Endodermal cell (in vitro differentiated cells): ENCODE measurements around the gene BMP6. TPM values are rescaled to one million over a fixed set of nuclear protein-coding genes. Genes with fewer than 3 reads are reported as not detected.

Experiments
- DNase-seq: peaks from one replicate; pipeline ENCODE4 v3.0.0-alpha.2; 2017
- H3K27ac ChIP-seq: 2 replicates; pipeline ENCODE4 v1.5.1; 2013; ENCODE audit warnings: mild to moderate bottlenecking, low read depth, low read length, moderate library complexity
- H3K27me3 ChIP-seq: 2 replicates; pipeline ENCODE4 v1.6.1; 2013; ENCODE audit warnings: mild to moderate bottlenecking, low read length, moderate library complexity; ENCODE audit not compliant: insufficient read depth, control insufficient read depth, poor library complexity, severe bottlenecking
- H3K36me3 ChIP-seq: 2 replicates; pipeline ENCODE4 v1.7.0; 2013; ENCODE audit warnings: mild to moderate bottlenecking, low read length, moderate library complexity; ENCODE audit not compliant: control insufficient read depth, insufficient read depth
- H3K4me1 ChIP-seq: one replicate; pipeline ENCODE4 v1.7.0; 2013; ENCODE audit warnings: low read length; ENCODE audit not compliant: control insufficient read depth, insufficient read depth
- H3K4me3 ChIP-seq: 2 replicates; pipeline ENCODE4 v1.5.1; 2013; ENCODE audit warnings: mild to moderate bottlenecking, low read length, moderate library complexity
- H3K9ac ChIP-seq: 2 replicates; pipeline ENCODE4 v1.6.1; 2013; ENCODE audit warnings: mild to moderate bottlenecking, low read length, moderate library complexity; ENCODE audit not compliant: poor library complexity, severe bottlenecking; ENCODE audit errors: extremely low read depth
- H3K9me3 ChIP-seq: 2 replicates; pipeline ENCODE4 v1.6.1; 2013; ENCODE audit warnings: mild to moderate bottlenecking, low read length, moderate library complexity; ENCODE audit not compliant: control insufficient read depth
- H3K27ac Mint-ChIP-seq: 2 replicates; pipeline ENCODE4 v1.8.0; 2020; ENCODE audit warnings: mixed read lengths
- H3K27me3 Mint-ChIP-seq: 2 replicates; pipeline ENCODE4 v1.8.0; 2021; ENCODE audit warnings: mild to moderate bottlenecking, mixed read lengths; ENCODE audit not compliant: insufficient read depth
- H3K36me3 Mint-ChIP-seq: 2 replicates; pipeline ENCODE4 v1.8.0; 2020; ENCODE audit warnings: low read depth, mixed read lengths
- H3K4me1 Mint-ChIP-seq: 2 replicates; pipeline ENCODE4 v1.8.0; 2020; ENCODE audit warnings: mixed read lengths
- H3K4me3 Mint-ChIP-seq: 2 replicates; pipeline ENCODE4 v1.8.0; 2020; ENCODE audit warnings: mild to moderate bottlenecking, moderate library complexity, mixed read lengths
- H3K9me3 Mint-ChIP-seq: 2 replicates; pipeline ENCODE4 v1.8.0; 2020; ENCODE audit warnings: mild to moderate bottlenecking, mixed read lengths
- WGBS, 2 experiments: methylation state at CpG; one replicate each; pipeline versions ENCODE4 v1.1.5 to v1.1.7; 2013; ENCODE audit warnings: missing lambda C conversion rate in 2 of 2, mixed read lengths in 1 of 2; ENCODE audit not compliant: insufficient coverage in 1 of 2, insufficient read length in 1 of 2; 5-methylcytosine and 5-hydroxymethylcytosine counted together
- total RNA-seq, 2 donors: library from RNA; stranded (reverse); fragmentation: NEBNext Ultra II Directional in 1 of 2; extraction: Animal tissue kit (Norgen Biotek cat#: 25700) in 1 of 2; gene quantifications; 2 replicates in 1 of 2; 3 replicates in 1 of 2; pipeline ENCODE4 v1.2.1, GENCODE V29; 2021
- TF ChIP-seq, protein P1 (sequence below): fragments of 200-600 bp; sonication (generic); conservative IDR thresholded peaks from 2 replicates; pipeline ENCODE4 v1.5.0; 2021; ENCODE audit warnings: antibody characterized with exemption, mild to moderate bottlenecking

The BMP6 gene
- total RNA-seq, 2 donors from 2014 or later = 0.62 to 0.71 TPM

DNA sequence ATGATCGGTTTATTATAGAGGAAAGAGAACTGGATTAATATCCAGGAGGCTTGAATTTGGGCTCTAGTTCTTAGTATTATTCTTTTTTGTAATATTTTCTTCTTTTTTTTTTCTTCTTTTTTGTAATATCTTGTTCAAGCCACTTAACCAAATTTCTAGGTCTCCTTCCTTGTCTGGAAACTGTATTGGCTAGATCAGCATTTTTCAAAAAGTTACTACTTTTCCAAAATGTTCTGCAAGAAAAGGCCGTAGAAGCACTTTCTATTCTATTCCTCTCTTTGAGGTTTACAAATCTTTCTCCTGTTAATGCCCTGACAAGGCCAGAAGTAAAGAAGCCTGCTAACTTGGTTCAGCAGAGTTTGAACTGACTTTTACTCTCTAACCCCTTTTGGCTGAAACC, 12.0 kb downstream of the BMP6 start:
- Mint-ChIP-seq H3K27me3 (peaks cover 39% of the 10 kb centered on the region), H3K4me3 (no peak overlapping the region), H3K36me3 (no peaks in the 10 kb centered on the region), H3K27ac (no peak overlapping the region), H3K9me3 (no peaks in the 10 kb centered on the region), H3K4me1 (peaks cover 10% of the 10 kb centered on the region)
- Histone ChIP-seq H3K27ac (no peak overlapping the region), H3K9ac (no peak overlapping the region), H3K4me1 (no peaks in the 10 kb centered on the region), H3K9me3 (no peaks in the 10 kb centered on the region), H3K27me3 (peaks cover 19% of the 10 kb centered on the region), H3K4me3 (no peak overlapping the region), H3K36me3 (no peaks in the 10 kb centered on the region)
- WGBS, 2 experiments = 96 to 100% methylated on average over 1 to 2 of the region's 2 CpGs
- TF ChIP-seq, protein P1, sequence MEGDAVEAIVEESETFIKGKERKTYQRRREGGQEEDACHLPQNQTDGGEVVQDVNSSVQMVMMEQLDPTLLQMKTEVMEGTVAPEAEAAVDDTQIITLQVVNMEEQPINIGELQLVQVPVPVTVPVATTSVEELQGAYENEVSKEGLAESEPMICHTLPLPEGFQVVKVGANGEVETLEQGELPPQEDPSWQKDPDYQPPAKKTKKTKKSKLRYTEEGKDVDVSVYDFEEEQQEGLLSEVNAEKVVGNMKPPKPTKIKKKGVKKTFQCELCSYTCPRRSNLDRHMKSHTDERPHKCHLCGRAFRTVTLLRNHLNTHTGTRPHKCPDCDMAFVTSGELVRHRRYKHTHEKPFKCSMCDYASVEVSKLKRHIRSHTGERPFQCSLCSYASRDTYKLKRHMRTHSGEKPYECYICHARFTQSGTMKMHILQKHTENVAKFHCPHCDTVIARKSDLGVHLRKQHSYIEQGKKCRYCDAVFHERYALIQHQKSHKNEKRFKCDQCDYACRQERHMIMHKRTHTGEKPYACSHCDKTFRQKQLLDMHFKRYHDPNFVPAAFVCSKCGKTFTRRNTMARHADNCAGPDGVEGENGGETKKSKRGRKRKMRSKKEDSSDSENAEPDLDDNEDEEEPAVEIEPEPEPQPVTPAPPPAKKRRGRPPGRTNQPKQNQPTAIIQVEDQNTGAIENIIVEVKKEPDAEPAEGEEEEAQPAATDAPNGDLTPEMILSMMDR = no peak
- no peak for DNase-seq

DNA sequence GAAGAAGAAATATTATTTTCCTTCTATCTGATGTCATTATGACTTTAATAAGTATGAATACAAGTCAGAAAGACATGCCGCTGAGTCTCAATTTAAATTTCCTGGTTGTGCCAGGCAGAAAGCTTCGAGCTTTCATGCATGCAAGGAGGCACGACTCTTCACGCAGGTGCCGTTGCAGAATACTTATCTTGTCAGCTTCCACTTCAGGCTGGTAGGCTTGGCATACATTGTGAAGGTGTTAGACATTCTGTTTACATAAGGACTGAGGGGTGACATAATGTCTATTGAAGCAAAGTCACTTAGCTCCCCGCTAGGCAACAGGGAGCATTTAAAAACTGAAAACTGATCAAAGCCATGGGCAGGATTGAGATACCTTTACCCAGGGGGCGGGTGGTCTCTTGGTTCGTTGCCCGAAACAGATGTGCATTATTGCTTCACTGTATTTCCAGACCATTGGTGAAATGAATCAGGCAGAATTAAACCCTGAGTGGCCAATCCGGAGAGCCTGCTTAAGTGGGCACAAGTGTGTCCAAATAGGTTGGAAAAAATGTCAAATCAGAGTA, 16.4 kb downstream of the BMP6 start:
- 81 to 85% methylated on average over 9 to 10 of the region's 10 CpGs for WGBS, 2 experiments

DNA sequence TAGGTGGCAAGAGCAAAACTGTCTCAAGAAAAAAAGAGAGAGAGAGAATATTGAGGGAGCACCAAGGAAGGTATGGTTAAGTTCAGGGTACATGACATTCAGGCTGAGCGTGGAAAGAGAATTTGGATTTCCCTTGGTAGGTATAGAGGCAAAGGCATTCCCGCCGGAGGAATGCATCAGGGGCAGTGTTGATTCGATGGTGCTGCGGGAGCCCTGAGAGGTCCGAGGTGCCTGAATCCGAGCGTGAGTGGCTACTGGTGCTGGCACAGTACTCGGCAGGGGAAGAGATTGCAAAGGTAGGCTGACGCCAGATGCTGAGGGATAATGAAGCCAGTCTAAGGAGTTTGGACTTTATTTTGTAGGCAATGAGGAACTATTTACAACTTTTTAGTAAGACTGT, 20.0 kb downstream of the BMP6 start:
- H3K27me3 Mint-ChIP-seq = peaks cover 22% of the 10 kb centered on the region
- H3K9me3 Mint-ChIP-seq = no peaks in the 10 kb centered on the region
- no peak overlapping the region for H3K27ac Mint-ChIP-seq
- no peaks in the 10 kb centered on the region for H3K36me3 ChIP-seq
- H3K4me3 Mint-ChIP-seq = no peak overlapping the region
- H3K9me3 ChIP-seq = no peaks in the 10 kb centered on the region
- TF ChIP-seq, protein P1 = no peak
- H3K36me3 Mint-ChIP-seq = no peaks in the 10 kb centered on the region
- H3K4me3 ChIP-seq = no peak overlapping the region
- 89 to 96% methylated on average over 9 to 10 of the region's 10 CpGs for WGBS, 2 experiments
- no peak overlapping the region for H3K27ac ChIP-seq
- H3K4me1 Mint-ChIP-seq = peaks cover 7% of the 10 kb centered on the region
- H3K9ac ChIP-seq = no peak overlapping the region
- H3K4me1 ChIP-seq = no peaks in the 10 kb centered on the region
- H3K27me3 ChIP-seq = peaks cover 32% of the 10 kb centered on the region
- no peak for DNase-seq

More for the DNA sequence above, 16.4 kb downstream of the BMP6 start:
- Histone ChIP-seq H3K4me1 (no peaks in the 10 kb centered on the region), H3K27me3 (peaks cover 30% of the 10 kb centered on the region), H3K9me3 (no peaks in the 10 kb centered on the region), H3K36me3 (no peaks in the 10 kb centered on the region), H3K4me3 (no peak overlapping the region), H3K27ac (no peak overlapping the region), H3K9ac (no peak overlapping the region)
- peaks cover 7% of the 10 kb centered on the region for H3K4me1 Mint-ChIP-seq
- TF ChIP-seq, protein P1 = no peak
- peaks cover 41% of the 10 kb centered on the region for H3K27me3 Mint-ChIP-seq
- H3K36me3 Mint-ChIP-seq = no peaks in the 10 kb centered on the region
- no peak overlapping the region for H3K27ac Mint-ChIP-seq
- H3K4me3 Mint-ChIP-seq = no peak overlapping the region
- DNase-seq = no peak
- H3K9me3 Mint-ChIP-seq = no peaks in the 10 kb centered on the region
